Pericardium fibroblast (primary cell): Measurements from ENCODE around the gene CTSH. TPM values are rescaled to one million over a fixed set of nuclear protein-coding genes. Genes with fewer than 3 reads are reported as not detected.

ENCODE experiments used
- total RNA-seq: library from RNA; depleted of rRNA; stranded (reverse); fragments of >200 nt; gene quantifications from 2 replicates; pipeline ENCODE4 v1.2.3, GENCODE V29; 2015

The CTSH gene, protein sequence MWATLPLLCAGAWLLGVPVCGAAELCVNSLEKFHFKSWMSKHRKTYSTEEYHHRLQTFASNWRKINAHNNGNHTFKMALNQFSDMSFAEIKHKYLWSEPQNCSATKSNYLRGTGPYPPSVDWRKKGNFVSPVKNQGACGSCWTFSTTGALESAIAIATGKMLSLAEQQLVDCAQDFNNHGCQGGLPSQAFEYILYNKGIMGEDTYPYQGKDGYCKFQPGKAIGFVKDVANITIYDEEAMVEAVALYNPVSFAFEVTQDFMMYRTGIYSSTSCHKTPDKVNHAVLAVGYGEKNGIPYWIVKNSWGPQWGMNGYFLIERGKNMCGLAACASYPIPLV
- total RNA-seq, result 5.1 and 14.0 TPM in 2 replicates

DNA sequence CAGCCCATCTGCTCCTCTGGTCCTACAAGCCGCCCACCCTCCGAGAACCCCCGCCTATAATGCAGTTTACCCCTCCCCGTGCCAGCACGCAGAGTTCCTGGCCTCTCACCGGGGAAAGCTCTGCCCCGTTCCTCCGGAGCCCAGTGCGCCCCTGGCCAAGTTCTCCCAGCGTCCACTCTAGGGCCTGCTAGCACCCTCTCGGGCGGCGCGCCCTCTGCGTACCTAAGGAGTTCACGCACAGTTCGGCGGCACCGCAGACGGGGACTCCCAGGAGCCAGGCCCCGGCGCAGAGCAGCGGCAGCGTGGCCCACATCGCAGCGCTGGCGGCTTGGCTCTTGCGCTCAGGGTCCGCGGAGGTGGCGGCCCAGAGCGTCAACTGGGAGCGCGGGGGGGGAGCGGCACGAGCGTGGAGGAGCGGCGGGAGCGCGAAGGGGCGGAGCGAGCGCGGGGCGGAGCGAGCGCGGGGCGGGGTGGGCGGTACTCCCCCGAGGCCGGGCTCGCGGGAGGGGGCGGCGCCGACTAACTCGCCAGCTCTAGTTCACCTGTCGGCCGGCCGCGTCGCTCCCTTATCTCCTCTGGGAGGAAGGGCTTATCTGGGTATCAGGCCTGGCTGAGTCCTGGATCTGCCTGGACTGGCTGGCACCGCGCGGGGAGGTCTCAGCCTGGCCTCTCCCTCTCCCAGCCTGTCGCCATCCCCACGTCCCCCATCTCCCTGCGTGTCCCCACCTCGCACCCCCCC lies at the start of gene CTSH:
TSS of gene CTSH (minus strand) at position 378 of the 739 bp plus-strand sequence. CDS start at position 313, 65 bp downstream.

GRCh38 chr15:78872155-78872971 lies 72.5 kb downstream of the CTSH start, which contains the start of gene MORF4L1:
TSS of gene MORF4L1 (plus strand) at chr15:78872890. CDS start at chr15:78873018, 128 bp downstream.

Other genes starting within 250 kb of the CTSH start
- 28.6 and 30.8 TPM in 2 replicates for gene ADAMTS7, start 133.6 kb downstream of the CTSH start, total RNA-seq
- 263 and 309 TPM in 2 replicates for gene MORF4L1, start 72.2 kb downstream of the CTSH start, total RNA-seq
- gene RASGRF1, start 145.7 kb upstream of the CTSH start, total RNA-seq, result 0.12 TPM in 1 of 2 replicates, not detected in the other